GM20000 (cell line): Measurements from ENCODE around the gene NRG3.

Experiments used
- DNase-seq: peaks from one replicate; pipeline ENCODE4 v3.0.0; 2012; ENCODE audit warnings: low spot score
- TF ChIP-seq, protein P1 (sequence below): IDR thresholded peaks from 2 replicates; pipeline ENCODE4 v1.5.1; 2012; ENCODE audit warnings: mild to moderate bottlenecking, control low read depth; ENCODE audit errors: extremely low read depth, missing control alignments

Gene NRG3

DNA sequence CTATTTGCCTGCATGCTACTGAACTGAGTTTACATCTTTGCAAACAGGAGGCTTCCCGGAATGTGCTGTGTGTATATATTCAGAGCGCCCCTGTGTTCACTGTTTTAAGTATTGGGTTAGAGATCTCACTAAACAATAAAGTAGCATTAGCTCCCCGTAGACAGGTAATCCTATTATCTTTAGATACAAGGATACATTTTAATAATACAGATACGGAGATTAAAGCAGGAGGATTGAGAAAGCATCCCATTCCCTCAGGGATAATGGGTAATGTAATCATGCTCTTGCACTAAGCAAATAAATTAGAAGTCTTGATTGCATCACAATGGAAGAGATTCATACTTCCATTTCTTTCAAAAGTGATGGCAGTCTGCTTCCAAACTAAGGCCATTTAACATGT lies 809.0 kb downstream of the NRG3 start:
- TF ChIP-seq, protein P1, sequence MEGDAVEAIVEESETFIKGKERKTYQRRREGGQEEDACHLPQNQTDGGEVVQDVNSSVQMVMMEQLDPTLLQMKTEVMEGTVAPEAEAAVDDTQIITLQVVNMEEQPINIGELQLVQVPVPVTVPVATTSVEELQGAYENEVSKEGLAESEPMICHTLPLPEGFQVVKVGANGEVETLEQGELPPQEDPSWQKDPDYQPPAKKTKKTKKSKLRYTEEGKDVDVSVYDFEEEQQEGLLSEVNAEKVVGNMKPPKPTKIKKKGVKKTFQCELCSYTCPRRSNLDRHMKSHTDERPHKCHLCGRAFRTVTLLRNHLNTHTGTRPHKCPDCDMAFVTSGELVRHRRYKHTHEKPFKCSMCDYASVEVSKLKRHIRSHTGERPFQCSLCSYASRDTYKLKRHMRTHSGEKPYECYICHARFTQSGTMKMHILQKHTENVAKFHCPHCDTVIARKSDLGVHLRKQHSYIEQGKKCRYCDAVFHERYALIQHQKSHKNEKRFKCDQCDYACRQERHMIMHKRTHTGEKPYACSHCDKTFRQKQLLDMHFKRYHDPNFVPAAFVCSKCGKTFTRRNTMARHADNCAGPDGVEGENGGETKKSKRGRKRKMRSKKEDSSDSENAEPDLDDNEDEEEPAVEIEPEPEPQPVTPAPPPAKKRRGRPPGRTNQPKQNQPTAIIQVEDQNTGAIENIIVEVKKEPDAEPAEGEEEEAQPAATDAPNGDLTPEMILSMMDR: no peak
- DNase-seq: no peak

- no peak for DNase-seq
- TF ChIP-seq, protein P1: no peak
These were observed 810.1 kb downstream of the NRG3 start for GRCh38 chr10:82685087-82685486.

DNA sequence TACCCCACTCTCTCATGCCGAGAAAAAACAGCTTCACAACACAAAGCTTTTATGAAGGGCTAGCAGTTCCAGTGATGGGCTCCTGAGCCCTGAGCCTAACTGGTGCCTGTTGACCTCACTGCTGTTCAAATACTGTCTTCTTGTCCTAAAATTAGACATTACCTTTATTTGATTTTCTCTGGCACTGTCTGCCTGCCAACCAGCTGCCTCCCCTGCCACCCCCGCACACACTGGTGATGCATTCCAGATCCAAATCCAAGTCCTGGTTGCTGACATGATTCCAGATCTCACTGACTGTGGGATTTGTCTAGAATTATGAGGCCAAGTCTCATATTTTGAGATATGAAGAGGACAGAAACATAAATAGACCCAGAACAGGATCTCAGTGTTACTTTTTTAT lies 816.2 kb downstream of the NRG3 start:
- TF ChIP-seq, protein P1: no peak
- no peak for DNase-seq

DNA sequence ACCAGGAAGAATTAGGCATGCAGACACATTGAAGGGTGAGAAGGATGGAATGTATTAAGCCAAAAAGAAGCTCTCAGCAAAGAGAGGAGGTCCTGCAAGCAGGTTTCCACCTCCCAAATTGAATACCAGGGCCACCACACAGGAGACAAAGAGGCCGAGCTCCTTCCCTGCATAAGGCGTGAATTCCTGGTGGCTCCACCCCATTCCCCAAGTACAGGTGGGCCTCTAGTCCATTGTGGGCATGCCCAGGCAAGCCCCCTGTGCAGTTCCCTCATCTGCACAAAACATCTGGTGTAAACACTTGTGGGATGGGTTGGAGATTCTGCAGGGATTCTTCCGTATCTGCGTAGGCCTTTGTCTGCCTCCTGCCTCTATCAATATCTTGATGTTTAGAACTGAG lies 817.5 kb downstream of the NRG3 start:
- no peak for DNase-seq
- TF ChIP-seq, protein P1: no peak

DNA sequence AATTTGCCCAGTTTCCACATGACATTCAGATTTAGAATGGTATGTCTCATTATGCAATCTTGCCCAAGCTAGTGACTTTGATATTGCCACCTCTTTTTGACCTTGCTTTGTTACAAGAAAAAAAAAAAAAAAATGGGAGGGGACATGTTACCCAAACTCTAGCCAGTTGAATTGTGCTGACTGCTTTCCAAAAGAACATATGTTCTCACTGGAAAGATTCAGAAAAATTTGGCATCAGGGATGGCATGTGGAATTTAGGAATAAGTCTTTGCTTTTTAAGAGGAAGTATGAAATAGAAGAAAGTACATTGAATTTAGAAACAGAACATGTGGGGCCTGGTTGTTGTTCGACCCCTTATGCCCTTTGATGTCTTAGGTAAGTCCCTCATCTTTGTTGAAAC lies 846.8 kb downstream of the NRG3 start:
- DNase-seq: no peak
- TF ChIP-seq, protein P1: no peak

GRCh38 chr10:82722273-82722672 lies 847.3 kb downstream of the NRG3 start:
- DNase-seq: no peak
- TF ChIP-seq, protein P1: no peak

- TF ChIP-seq, protein P1: no peak
These were observed 861.3 kb downstream of the NRG3 start for GRCh38 chr10:82736305-82736704.

More at GRCh38 chr10:82736305-82736704, 861.3 kb downstream of the NRG3 start:
- DNase-seq: no peak
